GM12878 (cell line): ENCODE measurements around the gene ZNF213. TPM values are rescaled to one million over a fixed set of nuclear protein-coding genes. Genes with fewer than 3 reads are reported as not detected.
A peak's percentile ranks its signal among the peaks of the same experiment; 100 is the strongest.

ENCODE experiments used
- ASH2L ChIP-seq: fragments of 300-600, 200-600 bp; sonication (generic); IDR thresholded peaks from 2 replicates; pipeline ENCODE4 v1.6.1; 2017; ENCODE audit warnings: low read depth, mild to moderate bottlenecking, borderline replicate concordance
- BMI1 ChIP-seq: fragments of 450-650 bp; IDR thresholded peaks from 2 replicates; pipeline ENCODE4 v1.6.1; 2016; ENCODE audit warnings: mild to moderate bottlenecking, moderate library complexity, borderline replicate concordance
- CBX3 ChIP-seq: fragments of 200-600 bp; sonication (generic); IDR thresholded peaks from 2 replicates; pipeline ENCODE4 v1.6.1; 2016; ENCODE audit warnings: low read depth, borderline replicate concordance
- EP300 ChIP-seq, 2 experiments: fragments of 150-350 bp in 1 of 2; IDR thresholded peaks; 2 replicates each; pipeline ENCODE4 v1.6.1; 2011 to 2012; ENCODE audit warnings: low read depth in 2 of 2, low read length in 2 of 2, borderline replicate concordance in 1 of 2, improper control_type of control experiment in 1 of 2, inconsistent platforms in 1 of 2; ENCODE audit not compliant: control insufficient read depth in 1 of 2
- FOS ChIP-seq: IDR thresholded peaks from 3 replicates; pipeline ENCODE4 v1.6.1; 2011; ENCODE audit warnings: borderline replicate concordance; ENCODE audit not compliant: insufficient read length; ENCODE audit errors: extremely low read depth
- FOXK2 ChIP-seq: fragments of 450-650 bp; IDR thresholded peaks from 2 replicates; pipeline ENCODE4 v1.6.1; 2017; ENCODE audit warnings: mild to moderate bottlenecking, moderate library complexity
- JUNB ChIP-seq: IDR thresholded peaks from 2 replicates; pipeline ENCODE4 v1.6.1; 2016; ENCODE audit warnings: antibody characterized with exemption, mild to moderate bottlenecking
- JUND ChIP-seq: IDR thresholded peaks from 2 replicates; pipeline ENCODE4 v1.6.1; 2012; ENCODE audit warnings: low read depth, mild to moderate bottlenecking, low read length, improper control_type of control experiment, moderate library complexity
- MEF2B ChIP-seq: fragments of 450-650 bp; IDR thresholded peaks from 2 replicates; pipeline ENCODE4 v1.6.1; 2018; ENCODE audit warnings: mild to moderate bottlenecking, moderate library complexity; ENCODE audit not compliant: partially characterized antibody, poor library complexity, severe bottlenecking
- MYC ChIP-seq: IDR thresholded peaks from 2 replicates; pipeline ENCODE4 v1.6.1; 2011; ENCODE audit warnings: mild to moderate bottlenecking, low read length, moderate library complexity, inconsistent platforms; ENCODE audit not compliant: insufficient read depth, insufficient replicate concordance, insufficient read length, severe bottlenecking
- NFYA ChIP-seq: IDR thresholded peaks from 2 replicates; pipeline ENCODE4 v1.6.1; 2011; ENCODE audit warnings: low read depth, mild to moderate bottlenecking, low read length, improper control_type of control experiment, borderline replicate concordance
- POLR2A ChIP-seq: IDR thresholded peaks from 2 replicates; pipeline ENCODE4 v1.6.1; 2011; ENCODE audit warnings: low read depth, mild to moderate bottlenecking, low read length
- POLR2AphosphoS5 ChIP-seq: IDR thresholded peaks from 2 replicates; pipeline ENCODE4 v1.6.1; 2011; ENCODE audit warnings: mild to moderate bottlenecking, low read length, inconsistent platforms
- RBBP5 ChIP-seq: fragments of 200-600 bp; sonication (generic); conservative IDR thresholded peaks from 2 replicates; pipeline ENCODE4 v1.6.1; 2016
- RCOR1 ChIP-seq: conservative IDR thresholded peaks from 2 replicates; pipeline ENCODE4 v1.6.1; 2012; ENCODE audit warnings: low read depth, low read length, improper control_type of control experiment
- SMAD1 ChIP-seq: fragments of 450-650 bp; IDR thresholded peaks from 2 replicates; pipeline ENCODE4 v1.6.1; 2018; ENCODE audit warnings: mild to moderate bottlenecking, low read depth; ENCODE audit not compliant: partially characterized antibody
- ZNF207 ChIP-seq: fragments of 450-650 bp; IDR thresholded peaks from 2 replicates; pipeline ENCODE4 v1.6.1; 2014; ENCODE audit warnings: antibody characterized with exemption, mild to moderate bottlenecking, borderline replicate concordance
- ZNF217 ChIP-seq: fragments of 450-650 bp; IDR thresholded peaks from 2 replicates; pipeline ENCODE4 v1.6.1; 2017; ENCODE audit warnings: antibody characterized with exemption, mild to moderate bottlenecking
- ZNF592 ChIP-seq: fragments of 450-650 bp; IDR thresholded peaks from 2 replicates; pipeline ENCODE4 v1.6.1; 2017; ENCODE audit warnings: mild to moderate bottlenecking, moderate library complexity
- polyA plus RNA-seq, 11 experiments: library from polyadenylated mRNA; depleted of rRNA in 4 of 11; unstranded in 6 of 11; stranded (reverse) in 5 of 11; fragments of >200 nt; fragmentation: Nextera tagmentation in 4 of 11; fragmentation: Illumina TruSeq in 1 of 11; extraction: Ambion mirVana in 4 of 11; extraction: Trizol in 1 of 11; gene quantifications; 1 replicate in 1 of 11; 2 replicates in 10 of 11; pipeline versions ENCODE4 v1.2.1 to v1.2.3, GENCODE V29; 2011 to 2016; ENCODE audit warnings: inconsistent platforms in 2 of 11, missing spikeins in 2 of 11, low read depth in 1 of 11
- total RNA-seq, 4 experiments: library from RNA; depleted of rRNA in 3 of 4; stranded (reverse); fragments of >200 nt in 3 of 4; fragmentation: Illumina TruSeq in 1 of 4; extraction: Trizol in 1 of 4; gene quantifications; 2 replicates each; pipeline versions ENCODE4 v1.2.1 to v1.2.3, GENCODE V29; 2013 to 2021
- TF ChIP-seq, protein P1 (sequence below): fragments of 450-650 bp; IDR thresholded peaks from 2 replicates; pipeline ENCODE4 v1.6.1; 2017; ENCODE audit warnings: low read depth, mild to moderate bottlenecking, moderate library complexity
- TF ChIP-seq, protein P2 (sequence below): IDR thresholded peaks from 2 replicates; pipeline ENCODE4 v1.6.1; 2012; ENCODE audit warnings: low read depth, low read length, improper control_type of control experiment

ZNF213 gene
- total and polyA plus RNA-seq, 10 of the 15 experiments (the other 5 are each of a cell fraction or from before 2014, with no cell fraction given), result 0.53 to 9.4 (median 1.1) TPM

- TF ChIP-seq, protein P1, sequence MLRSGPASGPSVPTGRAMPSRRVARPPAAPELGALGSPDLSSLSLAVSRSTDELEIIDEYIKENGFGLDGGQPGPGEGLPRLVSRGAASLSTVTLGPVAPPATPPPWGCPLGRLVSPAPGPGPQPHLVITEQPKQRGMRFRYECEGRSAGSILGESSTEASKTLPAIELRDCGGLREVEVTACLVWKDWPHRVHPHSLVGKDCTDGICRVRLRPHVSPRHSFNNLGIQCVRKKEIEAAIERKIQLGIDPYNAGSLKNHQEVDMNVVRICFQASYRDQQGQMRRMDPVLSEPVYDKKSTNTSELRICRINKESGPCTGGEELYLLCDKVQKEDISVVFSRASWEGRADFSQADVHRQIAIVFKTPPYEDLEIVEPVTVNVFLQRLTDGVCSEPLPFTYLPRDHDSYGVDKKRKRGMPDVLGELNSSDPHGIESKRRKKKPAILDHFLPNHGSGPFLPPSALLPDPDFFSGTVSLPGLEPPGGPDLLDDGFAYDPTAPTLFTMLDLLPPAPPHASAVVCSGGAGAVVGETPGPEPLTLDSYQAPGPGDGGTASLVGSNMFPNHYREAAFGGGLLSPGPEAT, result no peak
- TF ChIP-seq ZNF207, result no peak
- TF ChIP-seq RCOR1, result no peak
- peak; percentile 31; the same call in 1 of the 2 replicates for TF ChIP-seq ZNF217
- TF ChIP-seq JUND, result no peak
- TF ChIP-seq SMAD1, result no peak
- TF ChIP-seq NFYA, result no peak
- no peak for TF ChIP-seq CBX3
- TF ChIP-seq, protein P2, sequence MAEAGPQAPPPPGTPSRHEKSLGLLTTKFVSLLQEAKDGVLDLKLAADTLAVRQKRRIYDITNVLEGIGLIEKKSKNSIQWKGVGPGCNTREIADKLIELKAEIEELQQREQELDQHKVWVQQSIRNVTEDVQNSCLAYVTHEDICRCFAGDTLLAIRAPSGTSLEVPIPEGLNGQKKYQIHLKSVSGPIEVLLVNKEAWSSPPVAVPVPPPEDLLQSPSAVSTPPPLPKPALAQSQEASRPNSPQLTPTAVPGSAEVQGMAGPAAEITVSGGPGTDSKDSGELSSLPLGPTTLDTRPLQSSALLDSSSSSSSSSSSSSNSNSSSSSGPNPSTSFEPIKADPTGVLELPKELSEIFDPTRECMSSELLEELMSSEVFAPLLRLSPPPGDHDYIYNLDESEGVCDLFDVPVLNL, result no peak
- no peak for TF ChIP-seq EP300 (IDR thresholded peaks at IDR 0.05; ENCODE audit: borderline replicate concordance in 1 of 2, control insufficient read depth in 1 of 2, low read depth in 2 of 2, low read length in 2 of 2)
- TF ChIP-seq BMI1, result no peak
- no peak for TF ChIP-seq POLR2AphosphoS5
- TF ChIP-seq RBBP5, result no peak
- peak; percentile 42; the same call in 1 of the 2 replicates for TF ChIP-seq POLR2A
- TF ChIP-seq FOXK2, result no peak
- TF ChIP-seq ZNF592, result no peak
- peak; percentile 59; the same call in 1 of the 2 replicates for TF ChIP-seq ASH2L
- TF ChIP-seq FOS, result no peak
- TF ChIP-seq JUNB, result no peak
- peak; percentile 45 for TF ChIP-seq MEF2B
- TF ChIP-seq MYC, result no peak
Measured at GRCh38 chr16:3188925-3189825, 54.3 kb downstream of the ZNF213 start (continued).
